ENCODE measurements around the gene DPM3. TPM values are rescaled to one million over a fixed set of nuclear protein-coding genes. Genes with fewer than 3 reads are reported as not detected.

The DPM3 gene
- total and polyA plus RNA-seq, 9 of the 15 experiments (the other 6 are each of a cell fraction or from before 2014, with no cell fraction given): 3.7 to 120 (median 36.4) TPM

- H3K9me1 ChIP-seq (ENCODE audit: control insufficient read depth, insufficient read depth, low read length): no peaks in the 10 kb centered on the region
- intact Hi-C loops (cut with micrococcal nuclease): no loop called here
- no peaks in the 10 kb centered on the region for H3K27me3 ChIP-seq (ENCODE audit: control insufficient read depth in 2 of 2, insufficient read depth in 2 of 2, low read length in 2 of 2)
- POLR2A ChIA-PET: no interaction called here
- in situ Hi-C loops (cut with MboI): no loop called here
- H3K4me3 ChIP-seq: no peak overlapping the region
- peaks cover 7 to 12% of the 10 kb centered on the region in 2 experiments; a peak in 4 of 5 replicates for H3K4me1 ChIP-seq (replicated peaks in 1 of 2; ENCODE audit: control insufficient read depth in 2 of 2, insufficient read depth in 2 of 2, low read length in 2 of 2)
- FAIRE-seq (no peak), ATAC-seq (no peak), DNase-seq (ENCODE audit: extremely low read depth in 1 of 4, low spot score in 3 of 4) (no peak)
- no peak overlapping the region for H3K27ac ChIP-seq (ENCODE audit: extremely low read depth, low read depth, low read length)
- no peak overlapping the region for H3K4me2 ChIP-seq (ENCODE audit: insufficient read depth, low read length)
- H3K36me3 ChIP-seq (ENCODE audit: control insufficient read depth, insufficient read depth, low read length): no peaks in the 10 kb centered on the region
- no peaks in the 10 kb centered on the region for H4K20me1 ChIP-seq (replicated peaks; ENCODE audit: control insufficient read depth, insufficient read depth, low read length)
- 50% methylated on average over 9 of the region's 9 CpGs for WGBS (ENCODE audit: insufficient coverage, low coverage, missing lambda C conversion rate)
- H3K79me2 ChIP-seq (ENCODE audit: control insufficient read depth, insufficient read depth, low read length): no peaks in the 10 kb centered on the region
- CTCF ChIA-PET (ENCODE audit: low intra/inter-chr PET ratio): no interaction called here
- H3K9ac ChIP-seq (ENCODE audit: insufficient read depth in 1 of 2, low read depth in 2 of 2, low read length in 2 of 2): no peak overlapping the region
- no peak overlapping the region for H2AFZ ChIP-seq (ENCODE audit: low read depth, low read length)
- BruUV-seq (replicated peaks): no TSS peak
- no peaks in the 10 kb centered on the region for H3K9me3 ChIP-seq (replicated peaks; ENCODE audit: control insufficient read depth, insufficient read depth, low read depth, low read length)
- TF ChIP-seq DMBX1 (CRISPR knock-in tag; IDR thresholded peaks at IDR 0.05; ENCODE audit: borderline replicate concordance): no peak
- no peak for TF ChIP-seq CREBBP (IDR thresholded peaks at IDR 0.05; ENCODE audit: low read depth, low read length)
- TF ChIP-seq KLF13 (tag; IDR thresholded peaks at IDR 0.05; ENCODE audit: borderline replicate concordance, low read depth): no peak
- no peak for TF ChIP-seq OTX1 (CRISPR knock-in tag; IDR thresholded peaks at IDR 0.05)
- no peak for TF ChIP-seq STAG1 (CRISPR knock-in tag; IDR thresholded peaks at IDR 0.05; ENCODE audit: borderline replicate concordance)
- no peak for TF ChIP-seq KAT7 (CRISPR knock-in tag; IDR thresholded peaks at IDR 0.05; ENCODE audit: borderline replicate concordance)
- TF ChIP-seq ZNF609 (CRISPR knock-in tag; IDR thresholded peaks at IDR 0.05; ENCODE audit: borderline replicate concordance): no peak
- TF ChIP-seq ZKSCAN8 (CRISPR knock-in tag; IDR thresholded peaks at IDR 0.05): no peak
- TF ChIP-seq VEZF1 (CRISPR knock-in tag; IDR thresholded peaks at IDR 0.05): no peak
- no peak for TF ChIP-seq AFF1 (IDR thresholded peaks at IDR 0.05; ENCODE audit: low read depth in 1 of 2, partially characterized antibody in 2 of 2)
- TF ChIP-seq ARHGAP35 (IDR thresholded peaks at IDR 0.05; ENCODE audit: partially characterized antibody): no peak
- no peak for TF ChIP-seq CHCHD3 (CRISPR knock-in tag; IDR thresholded peaks at IDR 0.05)
Observed at GRCh38 chr1:155103325-155103724, 37.0 kb downstream of the DPM3 start.

Measured in K562 (cell line).